Measurements from ENCODE around the gene ROR2. TPM values are rescaled to one million over a fixed set of nuclear protein-coding genes. Genes with fewer than 3 reads are reported as not detected.

The ROR2 gene
- total and polyA plus RNA-seq, 2 of the 13 experiments (the other 11 are each of a cell fraction or from before 2014, with no cell fraction given) = not detected

- in situ Hi-C loops (cut with HindIII; ENCODE audit: extremely low pct_ligation_motif_present, low pct_unique_long_range_greater_than_20kb) = no loop called here
- no peak for FAIRE-seq
- BruUV-seq (replicated peaks) = no TSS peak
- H3K9ac ChIP-seq (ENCODE audit: insufficient read depth, low read depth, low read length) = no peak overlapping the region
- no peaks in the 10 kb centered on the region for H3K9me3 ChIP-seq (ENCODE audit: low read length)
- H3K36me3 ChIP-seq (replicated peaks in 1 of 2; ENCODE audit: control insufficient read depth in 1 of 2, insufficient read depth in 2 of 2, low read length in 2 of 2) = no peaks in the 10 kb centered on the region
- peaks cover 5 to 61% of the 10 kb centered on the region in 2 experiments; a peak in 3 of 5 replicates for H3K27me3 ChIP-seq (ENCODE audit: control insufficient read depth in 1 of 2, insufficient read depth in 2 of 2, low read length in 2 of 2)
- WGBS (ENCODE audit: low lambda C conversion rate) = 0% methylated on average over 6 of the region's 6 CpGs
- no peaks in the 10 kb centered on the region for H3K4me1 ChIP-seq (ENCODE audit: insufficient read depth, low read length)
- no peak for ATAC-seq
- H3K79me2 ChIP-seq (ENCODE audit: insufficient read depth, low read length) = no peaks in the 10 kb centered on the region
- no peak overlapping the region for H2AFZ ChIP-seq (ENCODE audit: low read length)
- no peak overlapping the region for H3K27ac ChIP-seq (ENCODE audit: extremely low read length, insufficient read depth, low read length)
- TF ChIP-seq MEIS2 (CRISPR knock-in tag; IDR thresholded peaks at IDR 0.05) (no peak), DPF2 (CRISPR knock-in tag; IDR thresholded peaks at IDR 0.05; ENCODE audit: borderline replicate concordance, low read depth) (no peak), ZNF24 (IDR thresholded peaks at IDR 0.05) (no peak), SP140L (CRISPR knock-in tag; IDR thresholded peaks at IDR 0.05; ENCODE audit: borderline replicate concordance) (no peak), CAMTA2 (CRISPR knock-in tag; IDR thresholded peaks at IDR 0.05; ENCODE audit: borderline replicate concordance) (no peak), ZFP37 (CRISPR knock-in tag; IDR thresholded peaks at IDR 0.05; ENCODE audit: borderline replicate concordance) (no peak), GPN1 (CRISPR knock-in tag; IDR thresholded peaks at IDR 0.05; ENCODE audit: borderline replicate concordance) (no peak), RARG (CRISPR knock-in tag; IDR thresholded peaks at IDR 0.05; ENCODE audit: low read depth) (no peak), SRSF9 (IDR thresholded peaks at IDR 0.05; ENCODE audit: borderline replicate concordance, insufficient read depth, low read depth, low read length, poor library complexity, severe bottlenecking) (no peak), ZMYM4 (CRISPR knock-in tag; IDR thresholded peaks at IDR 0.05) (no peak), TBP (CRISPR knock-in tag; IDR thresholded peaks at IDR 0.05) (no peak), ZNF367 (CRISPR knock-in tag; IDR thresholded peaks at IDR 0.05; ENCODE audit: borderline replicate concordance) (no peak), ZNF207 (IDR thresholded peaks at IDR 0.05; ENCODE audit: borderline replicate concordance) (no peak), MTA1 (CRISPR knock-in tag; IDR thresholded peaks at IDR 0.05; ENCODE audit: borderline replicate concordance) (no peak), ZNF589 (CRISPR knock-in tag; conservative IDR thresholded peaks at IDR 0.05) (no peak), KDM2A (CRISPR knock-in tag; IDR thresholded peaks at IDR 0.05; ENCODE audit: borderline replicate concordance, low read depth) (no peak), ZNF414 (CRISPR knock-in tag; IDR thresholded peaks at IDR 0.05) (no peak)
- TF ChIP-seq, protein P1, sequence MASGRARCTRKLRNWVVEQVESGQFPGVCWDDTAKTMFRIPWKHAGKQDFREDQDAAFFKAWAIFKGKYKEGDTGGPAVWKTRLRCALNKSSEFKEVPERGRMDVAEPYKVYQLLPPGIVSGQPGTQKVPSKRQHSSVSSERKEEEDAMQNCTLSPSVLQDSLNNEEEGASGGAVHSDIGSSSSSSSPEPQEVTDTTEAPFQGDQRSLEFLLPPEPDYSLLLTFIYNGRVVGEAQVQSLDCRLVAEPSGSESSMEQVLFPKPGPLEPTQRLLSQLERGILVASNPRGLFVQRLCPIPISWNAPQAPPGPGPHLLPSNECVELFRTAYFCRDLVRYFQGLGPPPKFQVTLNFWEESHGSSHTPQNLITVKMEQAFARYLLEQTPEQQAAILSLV (CRISPR knock-in tag; IDR thresholded peaks at IDR 0.05; ENCODE audit: borderline replicate concordance) = no peak
- TF ChIP-seq, protein P2, sequence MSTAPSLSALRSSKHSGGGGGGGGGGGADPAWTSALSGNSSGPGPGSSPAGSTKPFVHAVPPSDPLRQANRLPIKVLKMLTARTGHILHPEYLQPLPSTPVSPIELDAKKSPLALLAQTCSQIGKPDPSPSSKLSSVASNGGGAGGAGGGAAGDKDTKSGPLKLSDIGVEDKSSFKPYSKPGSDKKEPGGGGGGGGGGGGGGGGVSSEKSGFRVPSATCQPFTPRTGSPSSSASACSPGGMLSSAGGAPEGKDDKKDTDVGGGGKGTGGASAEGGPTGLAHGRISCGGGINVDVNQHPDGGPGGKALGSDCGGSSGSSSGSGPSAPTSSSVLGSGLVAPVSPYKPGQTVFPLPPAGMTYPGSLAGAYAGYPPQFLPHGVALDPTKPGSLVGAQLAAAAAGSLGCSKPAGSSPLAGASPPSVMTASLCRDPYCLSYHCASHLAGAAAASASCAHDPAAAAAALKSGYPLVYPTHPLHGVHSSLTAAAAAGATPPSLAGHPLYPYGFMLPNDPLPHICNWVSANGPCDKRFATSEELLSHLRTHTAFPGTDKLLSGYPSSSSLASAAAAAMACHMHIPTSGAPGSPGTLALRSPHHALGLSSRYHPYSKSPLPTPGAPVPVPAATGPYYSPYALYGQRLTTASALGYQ (CRISPR knock-in tag; IDR thresholded peaks at IDR 0.05) = no peak
- ChIA-PET POLR2A (no interaction called here), CTCF (ENCODE audit: low intra/inter-chr PET ratio, low total read pairs) (interaction anchor here (2.0 kb wide), 1 partner anchor 174 kb away, joined by 18 read pairs; the partner anchor contains the start of gene ROR2)
- no peak overlapping the region for H3K4me2 ChIP-seq (ENCODE audit: low read depth, low read length)
- H4K20me1 ChIP-seq (ENCODE audit: insufficient read depth, low read length) = no peaks in the 10 kb centered on the region
- H3K4me3 ChIP-seq (replicated peaks in 1 of 3; ENCODE audit: insufficient read depth in 1 of 3, low read depth in 2 of 3, low read length in 3 of 3) = no peak overlapping the region
- no peak for DNase-seq (ENCODE audit: low spot score)
- intact Hi-C loops (cut with micrococcal nuclease; ENCODE audit: unreplicated experiment) = no loop called here
Measured at GRCh38 chr9:91776409-91777291, 173.4 kb downstream of the ROR2 start.
